ENCODE results near the gene PECR.

GRCh38 chr2:216055680-216056079 is 25.9 kb downstream of the PECR start:
- TF ChIP-seq ZBTB43 (CRISPR knock-in tag; IDR thresholded peaks at IDR 0.05) (no peak), EP300 (IDR thresholded peaks at IDR 0.05; ENCODE audit: low read length) (no peak), E2F8 (IDR thresholded peaks at IDR 0.05; ENCODE audit: low read depth, partially characterized antibody) (no peak), MXD1 (CRISPR knock-in tag; IDR thresholded peaks at IDR 0.05; ENCODE audit: borderline replicate concordance, poor library complexity, severe bottlenecking) (no peak), GMEB1 (CRISPR knock-in tag; IDR thresholded peaks at IDR 0.05) (no peak), ZBTB26 (CRISPR knock-in tag; IDR thresholded peaks at IDR 0.05) (no peak), TCF7L2 (IDR thresholded peaks at IDR 0.05; ENCODE audit: low read depth, low read length) (no peak), ATF3 (IDR thresholded peaks at IDR 0.05) (no peak), ATF3 (CRISPR knock-in tag; conservative IDR thresholded peaks at IDR 0.05) (no peak), PHF20 (IDR thresholded peaks at IDR 0.05; ENCODE audit: partially characterized antibody) (no peak)
